ENCODE measurements around the gene CAPN7. TPM values are rescaled to one million over a fixed set of nuclear protein-coding genes. Genes with fewer than 3 reads are reported as not detected.

The CAPN7 gene
- polyA plus RNA-seq, 10 donors = 22.2 to 36.3 (median 27.6) TPM

DNA sequence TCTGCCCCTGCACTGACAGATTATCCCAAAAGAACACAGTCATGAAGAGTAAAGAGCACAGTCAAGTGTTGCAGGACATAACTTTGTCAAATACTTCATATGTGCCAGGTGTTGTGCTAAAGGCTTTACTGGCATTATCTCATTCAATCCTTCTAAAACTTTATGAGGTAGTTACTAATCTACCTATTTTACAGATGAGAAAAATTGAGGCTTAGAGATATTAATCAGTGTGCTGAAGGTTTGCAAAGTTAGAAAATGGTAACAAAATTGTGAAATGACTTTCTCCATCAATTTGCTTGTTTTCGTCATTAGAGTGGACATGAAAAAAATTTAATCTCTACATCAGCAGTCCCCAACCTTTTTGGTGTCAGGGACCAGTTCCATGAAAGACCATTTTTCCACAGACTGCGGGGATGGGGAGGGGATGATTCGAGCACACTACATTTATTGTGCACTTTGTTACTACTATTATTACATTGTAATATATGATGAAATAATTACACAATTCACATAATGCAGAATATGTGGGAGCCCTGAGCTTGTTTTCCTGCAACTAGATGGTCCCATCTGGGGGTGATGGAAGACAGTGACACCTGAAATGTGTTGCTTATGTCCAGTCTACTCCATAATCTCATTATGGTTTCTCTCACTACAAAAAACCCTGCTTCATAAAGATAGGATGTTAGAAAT is 8.6 kb upstream of the CAPN7 start:
- DNase-seq = no peak

DNA sequence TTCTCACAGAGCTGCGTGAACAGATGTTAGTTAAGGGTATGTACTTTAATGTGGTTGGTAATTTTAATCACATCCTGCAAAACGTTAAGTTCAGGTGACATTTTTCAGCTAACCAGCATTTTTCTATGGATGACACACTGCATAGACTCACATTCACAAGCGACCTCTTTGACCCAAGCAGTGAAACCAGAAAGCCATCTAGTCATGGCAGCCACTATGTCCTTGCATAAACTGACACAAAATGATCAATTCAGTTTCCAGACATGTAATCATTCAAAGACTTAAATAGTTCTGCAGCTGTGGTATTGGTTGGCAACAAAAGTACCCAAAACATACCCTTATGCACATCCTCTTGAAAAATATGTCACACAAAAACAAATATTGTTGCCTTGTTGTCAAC is 7.4 kb upstream of the CAPN7 start:
- no peak for DNase-seq

DNA sequence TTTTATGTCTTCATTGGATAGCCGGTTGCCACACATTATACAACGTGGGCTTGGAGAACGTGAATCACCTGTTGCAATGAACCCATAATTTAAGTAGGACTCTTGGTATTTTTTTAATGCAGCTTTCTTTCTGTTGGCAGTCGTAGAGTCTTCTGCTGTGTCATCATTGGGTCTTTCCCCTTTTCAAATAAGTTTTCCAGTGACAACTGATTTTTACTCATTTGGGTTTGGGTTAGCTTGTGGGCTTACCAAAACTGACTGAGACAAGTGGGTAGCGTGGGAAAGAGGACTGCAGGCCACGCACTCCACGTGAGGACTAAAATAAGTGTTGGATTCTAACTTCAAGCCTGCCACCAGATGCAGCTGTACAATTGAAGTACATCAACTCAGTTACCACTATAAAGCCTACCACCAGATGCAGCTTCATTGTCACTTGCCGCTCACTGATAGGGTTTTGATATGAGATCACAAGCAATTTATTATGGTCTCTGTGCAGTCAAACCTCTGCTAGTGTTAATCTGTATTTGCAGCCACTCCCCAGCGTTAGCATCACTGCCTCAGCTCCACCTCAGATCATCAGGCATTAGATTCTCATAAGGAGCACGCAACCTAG is 6.4 kb upstream of the CAPN7 start:
- no peak for DNase-seq

DNA sequence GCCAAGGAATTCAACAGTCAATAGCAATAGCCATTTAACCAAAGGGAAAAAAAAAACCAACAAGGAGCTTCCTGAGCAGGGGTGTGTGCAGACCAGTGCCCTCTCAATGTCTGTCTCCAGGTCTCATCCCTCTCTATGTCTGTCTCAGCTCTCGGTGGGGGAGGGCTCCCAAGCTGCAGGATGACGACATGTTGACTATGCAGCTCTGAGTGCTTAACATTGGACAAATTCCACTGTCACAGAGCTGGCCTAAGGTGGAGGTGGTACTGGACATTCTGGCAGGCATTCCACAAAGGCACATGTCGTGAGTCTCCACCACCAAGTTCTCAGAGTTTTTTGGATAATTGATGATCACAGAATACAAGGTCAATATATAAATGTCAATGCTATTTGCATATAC is 2.0 kb upstream of the CAPN7 start:
- DNase-seq = no peak

DNA sequence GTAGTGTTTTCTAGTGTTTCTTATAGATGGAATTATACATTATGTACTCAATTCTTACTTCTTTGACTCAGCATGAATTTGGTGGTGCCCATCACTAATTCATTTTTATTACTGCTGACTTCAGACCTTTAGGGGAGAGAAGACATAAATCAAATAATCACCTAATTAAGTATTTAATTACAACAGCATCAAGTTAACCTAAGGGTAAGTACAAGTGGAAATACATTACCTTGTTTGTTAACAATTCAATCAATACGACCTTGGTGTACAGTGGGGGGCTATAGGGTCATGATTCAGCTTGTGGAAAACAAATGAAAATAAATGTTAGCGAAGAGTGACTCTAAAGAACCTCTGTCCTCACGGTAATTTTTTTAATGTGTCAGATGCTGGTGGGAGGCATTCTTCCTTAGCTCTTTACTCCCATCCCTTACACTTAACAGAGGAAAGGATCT is 538 bp upstream of the CAPN7 start:
- no peak for DNase-seq

DNA sequence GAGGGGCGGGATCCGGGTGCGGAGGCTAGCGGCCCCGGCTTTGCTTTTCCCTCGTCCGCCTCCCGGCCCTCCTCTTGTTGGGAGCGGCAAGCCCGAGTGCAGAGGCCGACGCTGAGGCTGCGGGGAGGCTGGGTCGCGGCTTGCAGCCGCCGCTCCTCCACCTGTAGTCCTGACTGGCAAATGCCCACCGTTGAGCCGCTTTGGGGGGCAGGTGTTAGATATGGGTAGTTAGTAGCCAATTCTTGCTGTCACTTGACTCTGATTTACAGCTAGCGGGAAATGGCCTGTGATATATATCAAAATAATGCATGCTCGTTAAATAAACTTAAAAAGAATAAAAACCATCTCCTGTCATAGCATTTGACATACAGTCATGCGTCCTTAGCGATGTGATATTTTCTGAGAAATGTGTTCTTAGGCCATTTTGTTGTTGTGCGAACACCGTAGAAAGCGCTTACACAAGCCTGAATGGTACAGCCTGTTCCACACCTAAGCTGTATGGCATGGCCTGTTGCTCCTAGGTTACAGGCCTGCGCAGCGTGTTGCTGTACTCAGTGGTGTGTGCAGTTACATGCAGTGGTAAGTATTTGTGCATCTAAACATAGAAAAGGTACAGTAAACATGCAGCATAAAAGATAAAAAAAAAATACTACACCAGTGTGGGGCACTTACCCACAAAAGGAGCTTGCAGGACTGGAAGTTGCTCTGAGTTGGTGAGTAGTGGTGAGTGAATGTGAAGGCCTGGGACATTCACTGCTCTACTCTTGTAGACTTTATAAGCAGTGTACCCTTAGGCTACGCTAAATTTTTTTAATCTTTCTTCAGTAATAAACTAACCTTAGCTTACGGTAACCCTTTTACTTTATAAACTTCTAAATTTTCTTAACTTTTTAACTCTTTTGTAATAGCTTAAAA is 873 bp downstream of the CAPN7 start:
- peak; percentile 26 to 63 (median 27) for DNase-seq

DNA sequence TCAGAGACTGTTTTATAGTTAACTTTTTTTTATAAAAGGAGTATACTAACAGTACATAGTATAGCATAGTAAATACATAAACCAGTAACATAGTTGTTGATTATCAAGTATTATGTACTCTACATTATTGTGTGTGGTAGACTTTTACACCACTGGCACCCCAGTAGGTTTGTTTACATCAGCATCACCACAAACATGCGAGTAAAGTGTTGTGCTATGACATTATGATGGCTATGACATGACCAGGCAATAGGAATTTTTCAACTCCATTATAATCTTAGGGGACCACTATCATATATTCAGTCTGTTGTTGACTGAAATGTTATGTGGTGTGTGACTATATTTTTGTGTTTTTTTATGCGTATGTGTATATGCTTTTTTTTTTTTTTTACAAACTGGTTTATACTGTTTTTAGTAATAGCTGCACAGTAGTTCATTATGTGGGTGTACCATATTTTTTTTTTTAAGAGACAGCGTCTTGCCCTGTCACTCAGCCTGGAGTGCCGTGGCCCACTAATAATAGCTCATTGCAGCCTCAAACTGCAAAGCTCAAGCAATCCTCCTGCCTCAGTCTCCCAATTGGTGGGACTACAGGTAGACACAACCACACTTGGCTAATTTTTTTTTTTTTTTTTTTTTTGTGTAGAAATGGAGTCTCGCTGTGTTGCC is 1.9 kb downstream of the CAPN7 start:
- no peak for DNase-seq

DNA sequence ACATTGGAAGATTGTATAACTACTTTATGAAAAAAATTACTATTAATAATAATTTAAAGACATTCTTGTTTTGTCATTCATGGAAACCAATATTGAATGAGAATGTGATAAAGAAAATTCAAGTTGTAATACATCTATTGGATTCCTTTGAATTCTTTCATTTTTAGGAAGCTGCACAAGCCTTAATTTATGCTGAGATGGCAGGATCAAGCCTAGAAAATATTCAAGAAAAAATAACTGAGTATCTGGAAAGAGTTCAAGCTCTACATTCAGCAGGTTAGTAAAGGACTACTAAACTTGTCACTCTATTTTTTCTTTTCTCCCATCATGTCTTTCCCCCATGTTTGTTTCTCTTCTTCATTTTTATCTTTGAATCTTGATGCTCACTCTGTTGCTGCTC is 5.9 kb downstream of the CAPN7 start:
- DNase-seq = no peak

DNA sequence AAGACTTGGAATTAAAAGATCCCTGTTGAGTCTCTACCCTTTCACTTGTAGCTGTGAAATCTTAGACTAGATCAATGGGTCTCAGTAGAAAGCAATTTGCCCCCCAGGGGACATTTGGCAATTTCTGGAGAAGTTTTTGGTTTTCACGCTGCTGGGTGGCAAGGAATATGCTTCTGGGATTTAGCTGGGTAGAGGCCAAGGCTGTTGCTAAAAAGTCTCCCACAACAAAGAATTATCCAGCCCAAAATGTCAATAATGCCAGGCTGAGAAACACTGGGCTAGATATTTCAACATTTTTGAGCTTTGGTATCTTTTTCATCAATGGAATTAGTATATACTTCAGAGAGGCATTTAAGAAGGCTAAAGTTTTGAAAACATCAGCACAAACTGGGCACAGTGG is 8.7 kb downstream of the CAPN7 start:
- no peak for DNase-seq

DNA sequence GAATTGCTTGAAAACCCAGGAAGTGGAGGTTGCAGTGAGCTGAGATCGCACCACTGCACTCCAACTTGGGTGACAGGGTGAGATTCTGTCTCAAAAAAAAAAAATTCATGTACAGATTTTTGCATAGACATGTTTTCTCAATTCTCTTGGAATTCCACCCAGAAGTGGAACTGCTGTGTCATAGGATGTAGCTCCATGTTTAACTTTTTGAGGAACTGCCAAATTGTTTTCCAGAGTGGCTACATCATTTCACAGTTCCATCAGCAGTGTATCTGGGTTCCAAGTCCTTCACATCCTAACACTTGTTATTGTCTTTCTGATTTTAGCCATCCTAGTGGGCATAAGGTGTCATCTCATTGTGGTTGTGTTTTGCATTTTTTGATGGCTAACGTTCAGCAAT is 9.9 kb downstream of the CAPN7 start:
- DNase-seq = no peak

DNA sequence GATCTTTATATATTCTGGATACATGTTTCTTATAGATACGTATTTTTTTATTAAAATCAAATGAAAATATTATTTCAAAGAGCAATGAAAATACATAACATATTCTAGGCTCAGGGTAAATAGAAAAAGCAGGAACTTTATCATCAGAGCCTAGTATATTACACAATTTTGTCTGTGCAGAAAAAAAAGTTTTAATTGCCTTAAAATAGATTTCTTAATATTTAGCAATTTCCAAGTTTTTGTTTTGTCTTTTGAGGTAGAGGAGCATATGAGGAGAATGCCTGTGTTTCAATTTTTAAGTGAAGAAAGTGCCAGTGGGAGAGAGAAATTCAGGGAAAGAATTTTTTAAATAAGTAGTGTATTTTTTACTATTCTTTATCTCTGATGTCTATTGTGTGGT is 10.5 kb downstream of the CAPN7 start:
- DNase-seq = no peak

DNA sequence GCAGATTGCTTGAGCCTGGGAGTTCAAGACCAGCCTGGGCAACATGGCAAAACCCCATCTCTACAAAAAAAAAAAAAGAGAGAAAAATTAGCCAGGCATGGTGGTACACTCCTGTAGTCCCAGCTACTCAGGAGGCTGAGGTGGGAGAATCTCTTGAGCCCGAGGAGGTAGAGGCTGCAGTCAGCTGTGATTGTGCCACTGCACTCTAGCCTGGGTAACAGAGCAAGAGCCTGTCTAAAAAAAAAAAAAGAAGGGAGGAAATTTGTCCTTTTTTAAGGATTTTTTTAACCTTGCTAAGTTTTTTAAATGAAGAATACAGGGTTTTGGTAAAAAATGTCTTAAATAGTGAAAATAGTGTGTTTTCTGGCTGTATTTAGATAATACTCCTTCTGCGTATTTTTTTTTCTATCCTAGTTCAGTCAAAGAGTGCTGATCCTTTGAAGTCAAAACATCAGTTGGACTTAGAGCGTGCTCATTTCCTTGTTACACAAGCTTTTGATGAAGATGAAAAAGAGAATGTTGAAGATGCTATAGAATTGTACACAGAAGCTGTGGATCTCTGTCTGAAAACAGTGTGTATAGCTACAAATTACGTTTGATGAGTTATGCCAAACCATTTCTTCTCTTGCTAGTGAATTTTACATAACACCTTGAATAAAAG is 11.1 kb downstream of the CAPN7 start:
- no peak for DNase-seq

DNA sequence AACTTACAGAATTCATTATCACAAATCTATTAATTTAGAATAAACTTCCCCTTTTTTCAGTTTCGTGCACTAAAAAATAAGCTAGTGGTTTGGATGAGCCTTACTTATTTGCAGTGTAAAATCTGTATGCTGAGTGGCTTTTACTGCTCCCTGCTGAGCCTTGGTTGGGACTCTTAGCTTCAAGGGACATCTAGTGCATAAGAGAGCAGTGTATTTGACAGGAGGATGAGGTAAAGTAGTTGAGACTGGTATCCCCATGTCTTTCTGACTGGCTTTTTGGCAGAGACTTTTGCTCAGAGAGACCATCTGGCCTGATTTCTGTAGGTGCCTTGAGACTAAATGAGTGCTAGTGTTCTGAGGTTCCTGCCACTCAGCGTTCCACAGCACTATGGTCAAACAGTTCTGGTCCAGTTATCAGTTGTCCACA is 11.8 kb downstream of the CAPN7 start:
- no peak for DNase-seq

DNA sequence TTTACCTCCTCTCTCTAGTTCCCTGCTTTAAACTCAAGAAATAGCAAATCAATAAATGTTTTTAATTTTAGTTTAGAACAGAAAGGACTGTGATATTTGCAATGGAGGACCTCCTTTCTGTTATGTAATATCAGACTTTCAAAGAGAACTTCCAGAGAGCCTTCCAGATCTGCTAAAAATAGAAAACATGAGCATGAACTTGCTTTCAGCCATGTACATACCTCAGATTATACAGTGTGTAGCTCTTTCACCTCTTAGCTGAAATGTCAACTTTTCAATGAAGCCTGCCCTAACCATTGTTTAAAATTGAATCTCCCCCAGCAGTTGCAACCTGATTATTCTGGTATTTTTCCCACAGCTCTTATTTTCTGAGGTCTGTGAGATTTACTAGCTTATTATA is 12.6 kb downstream of the CAPN7 start:
- no peak for DNase-seq

DNA sequence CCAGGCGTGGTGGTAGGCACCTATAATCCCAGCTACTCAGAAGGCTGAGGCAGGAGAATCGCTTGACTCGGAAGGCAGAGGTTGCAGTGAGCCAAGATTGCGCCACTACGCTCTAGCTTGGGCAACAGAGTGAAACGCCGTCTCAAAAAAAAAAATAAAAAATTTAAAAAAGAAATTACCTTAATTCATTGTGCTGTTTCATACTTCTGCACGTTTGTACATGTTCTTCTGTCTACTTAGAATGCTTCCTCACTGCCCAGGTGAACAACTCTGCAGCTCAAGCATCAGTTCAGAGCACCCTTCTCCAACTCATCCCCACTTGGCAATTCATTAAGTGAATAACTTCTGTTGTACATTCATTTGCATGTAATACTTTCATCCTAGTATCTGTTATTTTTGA is 14.0 kb downstream of the CAPN7 start:
- no peak for DNase-seq

DNA sequence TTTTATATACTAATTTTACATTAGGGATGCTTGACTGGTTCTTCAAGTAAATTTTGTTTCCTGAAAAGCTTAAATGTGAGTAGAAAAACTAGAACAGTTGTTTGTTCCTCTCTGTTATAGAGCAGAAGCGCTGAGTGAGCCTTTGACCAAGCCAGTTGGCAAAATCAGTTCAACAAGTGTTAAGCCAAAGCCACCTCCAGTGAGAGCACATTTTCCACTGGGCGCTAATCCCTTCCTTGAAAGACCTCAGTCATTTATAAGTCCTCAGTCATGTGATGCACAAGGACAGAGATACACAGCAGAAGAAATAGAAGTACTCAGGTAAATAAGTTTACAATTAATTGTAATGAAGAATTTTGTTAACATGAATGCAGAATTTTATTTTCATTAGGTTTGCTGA is 14.6 kb downstream of the CAPN7 start:
- DNase-seq = no peak

DNA sequence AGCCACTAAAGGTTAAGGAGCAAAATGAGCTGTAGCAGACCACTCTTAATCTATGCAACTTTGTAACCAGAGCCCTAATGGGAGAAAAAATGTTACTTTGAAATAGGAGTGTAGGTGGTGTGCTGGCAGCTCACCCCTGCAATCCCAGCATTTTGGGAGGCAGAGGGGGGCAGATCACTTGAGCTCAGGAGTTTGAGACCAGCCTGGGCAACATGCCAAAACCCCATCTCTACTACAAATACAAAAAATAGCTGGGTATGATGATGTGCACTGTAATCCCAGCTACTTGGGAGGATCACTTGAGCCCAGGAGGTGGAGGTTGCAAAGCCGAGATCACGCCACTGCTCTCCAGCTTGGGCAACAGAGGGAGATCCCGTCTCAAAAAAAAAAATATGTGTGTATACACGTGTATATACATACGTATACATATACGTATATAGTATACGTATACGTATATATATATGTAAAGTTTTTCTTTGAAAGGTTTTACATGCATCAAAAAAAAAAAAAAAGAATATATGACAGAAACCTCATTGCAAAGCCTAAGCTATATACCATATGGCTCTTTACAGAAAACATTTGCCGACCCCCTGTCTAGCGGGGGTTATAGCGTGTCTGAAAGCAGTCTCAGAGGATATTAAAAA is 15.7 kb downstream of the CAPN7 start:
- DNase-seq = no peak

DNA sequence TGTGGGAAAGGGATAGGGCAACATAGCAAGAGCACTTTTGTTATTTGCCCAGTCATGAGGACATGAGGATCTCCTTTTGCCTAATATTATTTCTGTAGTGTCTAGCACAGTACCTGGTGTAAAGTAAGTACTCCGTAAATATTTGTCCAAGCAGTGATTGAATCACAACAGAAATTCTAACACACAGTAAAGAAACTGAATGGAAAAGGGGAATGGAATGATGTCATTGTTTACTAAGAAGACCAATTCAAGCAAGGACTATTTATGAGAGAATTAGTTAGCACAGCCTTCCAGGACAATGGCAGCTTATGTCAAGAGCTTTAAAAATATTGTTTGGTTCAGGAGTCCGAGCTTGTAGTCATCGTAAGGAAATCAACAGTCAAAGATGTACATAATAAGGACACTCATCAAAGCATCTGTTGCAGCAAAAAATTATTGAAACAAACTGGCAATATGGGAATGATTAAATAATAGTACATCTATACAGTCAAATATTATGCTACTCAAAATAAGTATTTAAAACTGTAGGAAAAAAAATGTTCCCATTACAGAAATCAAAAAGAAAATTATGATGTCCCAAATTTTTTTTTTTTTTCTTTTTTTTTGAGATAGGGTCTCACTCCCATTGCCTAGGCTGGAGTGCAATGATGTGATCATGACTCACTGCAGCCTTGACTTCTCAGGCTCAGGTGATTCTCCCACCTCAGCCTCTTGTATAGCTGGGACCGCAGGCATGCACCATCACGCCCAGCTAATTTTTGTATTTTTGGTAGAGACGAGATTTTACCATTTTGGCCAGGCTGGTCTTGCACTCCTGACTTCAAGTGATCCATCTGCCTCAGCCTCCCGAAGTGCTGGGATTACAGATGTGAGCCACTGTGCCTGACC is 17.9 kb downstream of the CAPN7 start:
- no peak for DNase-seq

DNA sequence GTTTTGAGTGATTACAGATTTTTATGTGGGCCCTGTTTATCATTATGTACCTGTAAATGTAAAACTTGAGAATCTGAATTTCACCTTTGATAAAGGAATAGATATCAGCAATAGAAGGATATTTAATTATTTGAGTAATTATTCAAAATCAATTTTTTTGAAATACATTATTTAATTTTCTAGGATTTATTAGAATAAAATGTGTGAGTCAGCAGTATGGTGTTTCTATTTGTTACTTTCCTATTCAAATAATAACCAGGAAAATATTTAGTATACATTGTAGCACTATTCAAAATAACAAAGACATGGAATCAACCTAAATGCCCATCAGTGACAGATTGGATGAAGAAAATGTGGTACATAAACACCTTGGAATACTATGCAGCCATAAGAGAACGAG is 22.1 kb downstream of the CAPN7 start:
- DNase-seq = no peak

DNA sequence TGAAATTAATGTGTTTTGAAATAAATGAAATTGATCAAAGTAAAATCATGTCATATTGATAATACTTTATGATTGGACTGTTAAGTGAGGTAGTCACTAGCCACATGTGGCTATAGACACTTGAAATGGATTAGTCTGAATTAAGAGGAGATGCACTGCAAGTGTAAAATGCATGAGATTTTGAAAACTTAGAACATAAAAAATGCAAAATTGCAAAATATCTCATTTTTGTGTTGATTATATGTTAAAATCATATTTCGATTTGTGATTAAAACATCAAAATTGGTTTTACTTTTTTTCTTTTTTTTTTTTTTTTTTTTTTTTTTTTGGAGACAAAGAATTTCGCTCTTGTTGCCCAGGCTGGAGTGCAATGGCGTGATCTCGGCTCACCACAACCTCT is 23.2 kb downstream of the CAPN7 start:
- no peak for DNase-seq

Data from muscle of back (tissue), 11 donors.